GM12864 (cell line): ENCODE results near the gene ADAT3.

Experiments used
- DNase-seq: peaks from one replicate; pipeline ENCODE4 v3.0.0-alpha.2; 2011; ENCODE audit warnings: low read depth
- H3K4me3 ChIP-seq: 2 replicates; pipeline ENCODE4 v1.5.1; 2011; ENCODE audit warnings: mild to moderate bottlenecking, low read depth, low read length, control low read depth
- CTCF ChIP-seq: IDR thresholded peaks from 2 replicates; pipeline ENCODE4 v1.5.1; 2011; ENCODE audit warnings: low read depth, mild to moderate bottlenecking, moderate library complexity, low read length, control low read depth, inconsistent platforms; ENCODE audit errors: missing control alignments

Gene ADAT3

DNA sequence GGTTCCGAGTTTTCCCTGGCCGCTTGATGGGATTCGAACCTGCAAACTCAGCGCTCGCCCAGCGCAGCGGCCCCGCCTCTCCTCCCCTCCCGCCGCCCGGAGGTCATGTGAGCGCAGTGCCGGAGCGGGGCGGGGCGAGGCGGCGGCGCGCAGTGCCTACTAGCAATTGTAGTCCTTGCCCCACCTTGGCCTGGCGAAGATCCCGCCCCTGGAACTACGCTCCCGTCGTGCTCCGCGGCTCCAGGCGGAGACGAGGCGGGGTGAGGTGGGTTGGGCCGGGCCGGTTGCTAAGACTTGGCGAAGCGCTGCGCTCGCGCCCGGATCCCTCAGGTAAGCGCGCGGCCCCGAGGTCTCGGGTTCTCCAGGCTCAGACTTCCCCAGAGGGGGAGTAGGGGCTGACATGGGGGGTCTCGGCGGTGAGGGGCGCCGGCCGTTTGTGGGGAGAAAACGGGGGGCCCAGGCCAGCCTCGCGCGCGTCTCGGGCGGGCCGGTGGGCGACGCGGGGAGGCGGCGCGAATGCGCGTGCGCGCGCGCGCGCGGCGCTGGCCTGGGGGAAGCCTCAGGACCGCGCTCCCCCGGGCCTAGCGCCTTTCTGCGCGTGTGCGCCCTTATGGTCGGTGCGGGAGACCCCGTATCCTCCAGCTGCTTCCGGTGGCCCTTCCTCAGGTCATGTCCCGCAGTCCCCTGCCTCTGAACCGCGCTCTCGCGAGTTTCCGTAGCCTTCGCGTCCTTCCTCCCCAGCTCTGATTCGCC, at the start of gene ADAT3, which contains the start of gene SCAMP4:
TSS of gene ADAT3 (plus strand) at position 290 of the 753 bp plus-strand sequence. CDS start 6,649 bp downstream, outside the sequence.
TSS of gene SCAMP4 (plus strand) at position 290 of the 753 bp plus-strand sequence. CDS start 9,621 bp downstream, outside the sequence.
- DNase-seq: peak; percentile 97
- peak within 1 kb of the TSS; percentile 81 for H3K4me3 ChIP-seq

DNA sequence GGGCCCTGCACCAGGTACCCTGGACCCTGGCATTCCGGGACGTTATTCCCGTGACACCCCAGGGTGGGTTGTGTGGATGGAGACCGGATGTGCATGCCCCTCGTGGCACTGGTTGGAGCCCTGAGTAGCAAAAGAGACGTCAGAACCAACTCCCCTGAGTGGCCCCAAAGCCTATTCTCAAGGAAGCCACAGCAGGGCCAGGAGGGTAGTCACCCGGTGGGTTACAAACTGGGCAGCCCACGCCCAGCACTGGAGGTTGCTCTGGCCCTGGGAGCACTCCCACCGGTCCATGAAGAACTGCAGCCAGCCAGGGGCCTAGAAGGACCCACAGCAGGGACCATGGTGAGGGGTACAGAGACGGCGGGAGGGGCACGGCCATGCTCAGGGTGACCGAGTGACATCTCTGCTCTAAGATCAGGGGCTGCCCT, 49.4 kb upstream of the ADAT3 start:
- no peak for DNase-seq
- H3K4me3 ChIP-seq: peak overlapping the region; percentile 81
- TF ChIP-seq CTCF: no peak

More for the DNA sequence above, at the start of gene ADAT3, which contains the start of gene SCAMP4:
- TF ChIP-seq CTCF: no peak

DNA sequence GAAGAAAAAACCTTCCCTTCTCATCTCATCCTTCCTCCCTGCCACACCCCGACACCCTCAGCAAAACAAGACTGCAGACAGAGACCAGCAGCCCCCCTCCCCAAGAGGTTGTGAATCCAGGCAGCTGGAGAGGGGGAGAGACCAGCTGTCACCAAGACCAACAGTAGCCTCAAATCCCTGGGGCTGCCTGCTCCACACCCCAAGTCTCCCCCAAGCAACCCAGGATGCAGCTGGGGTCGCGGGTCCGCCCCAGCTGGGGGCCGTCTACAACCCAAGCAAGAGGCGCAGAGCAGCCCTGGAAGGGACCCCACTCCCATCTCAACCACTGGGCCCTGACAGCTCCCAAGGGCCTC, 48.9 kb upstream of the ADAT3 start:
- TF ChIP-seq CTCF: no peak
- peak overlapping the region; percentile 81 for H3K4me3 ChIP-seq
- DNase-seq: no peak

GRCh38 chr19:1856698-1857603, 48.2 kb upstream of the ADAT3 start:
- H3K4me3 ChIP-seq: peak overlapping the region; percentile 81
- DNase-seq: peak; percentile 60

GRCh38 chr19:1857648-1858326, 47.4 kb upstream of the ADAT3 start:
- no peak overlapping the region; the same call in 1 of the 2 replicates for H3K4me3 ChIP-seq
- no peak for TF ChIP-seq CTCF
- no peak for DNase-seq

More at GRCh38 chr19:1856698-1857603, 48.2 kb upstream of the ADAT3 start:
- no peak for TF ChIP-seq CTCF

DNA sequence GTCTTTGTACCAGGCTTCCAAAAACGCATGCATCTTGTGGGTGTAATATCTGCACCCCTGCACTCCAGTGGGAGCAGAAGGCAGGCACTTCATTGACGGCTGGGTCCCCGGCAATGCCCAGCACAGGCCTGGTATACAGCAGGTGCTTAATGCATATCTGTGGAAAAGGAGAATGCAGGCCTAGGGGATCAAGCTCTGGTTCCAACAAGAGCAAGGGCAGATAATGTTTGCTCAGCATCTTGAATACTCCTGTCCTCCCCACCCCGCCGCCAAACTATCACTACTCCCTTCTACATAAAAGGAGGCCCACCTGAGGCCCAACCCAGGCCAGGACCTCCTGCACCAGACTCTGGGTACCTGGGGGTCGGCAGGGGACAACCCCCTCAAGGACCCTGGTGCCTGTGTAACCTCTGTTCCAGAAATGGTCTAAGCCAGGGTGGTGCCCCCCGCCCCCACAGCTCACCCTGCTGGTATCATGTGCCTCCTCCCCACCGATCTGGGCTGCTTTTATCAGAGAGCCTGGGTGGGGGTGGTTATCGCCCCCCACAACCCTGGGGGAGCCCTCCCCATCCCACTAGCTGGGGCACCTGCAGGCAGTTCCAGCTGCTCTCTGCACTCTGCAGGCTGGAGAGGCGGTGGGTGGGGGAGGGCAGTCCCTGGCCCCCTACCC, 46.7 kb upstream of the ADAT3 start:
- H3K4me3 ChIP-seq: no peak overlapping the region
- TF ChIP-seq CTCF: no peak
- no peak for DNase-seq
